Stimulated activated CD8-positive, alpha-beta memory T cell treated with anti-CD3 and anti-CD28 coated beads, Interleukin-4, amount 100 ng/mL, for 4 hours (primary cell): Measurements from ENCODE around the gene RPUSD1.
A peak's percentile ranks its signal among the peaks of the same experiment; 100 is the strongest.

ENCODE experiments used
- DNase-seq, 2 donors: peaks; one replicate each; pipeline ENCODE4 v3.0.0-alpha.2; 2020; ENCODE audit warnings: low read depth in 2 of 2, low spot score in 1 of 2

Gene RPUSD1

GRCh38 chr16:799948-800833, 12.0 kb upstream of the RPUSD1 start, which contains the start of gene GNG13:
Gene GNG13 (minus strand): TSS chr16:800734. CDS start chr16:799077, 1,657 bp downstream.
- no peak for DNase-seq

- no peak for DNase-seq
These were observed 11.1 kb upstream of the RPUSD1 start for GRCh38 chr16:799111-799947.

GRCh38 chr16:798666-799065, 10.5 kb upstream of the RPUSD1 start:
- DNase-seq, result no peak

GRCh38 chr16:797686-798085, 9.5 kb upstream of the RPUSD1 start:
- DNase-seq, result no peak

GRCh38 chr16:797120-797420, 8.9 kb upstream of the RPUSD1 start:
- no peak for DNase-seq

GRCh38 chr16:796296-797119, 8.3 kb upstream of the RPUSD1 start:
- DNase-seq, result no peak

GRCh38 chr16:795580-796229, 7.5 kb upstream of the RPUSD1 start:
- no peak for DNase-seq

GRCh38 chr16:794853-795466, 6.8 kb upstream of the RPUSD1 start:
- DNase-seq, result no peak

GRCh38 chr16:794091-794822, 6.1 kb upstream of the RPUSD1 start:
- no peak for DNase-seq

GRCh38 chr16:793414-793813, 5.2 kb upstream of the RPUSD1 start:
- DNase-seq, result no peak

GRCh38 chr16:792221-792995, 4.2 kb upstream of the RPUSD1 start:
- DNase-seq, result no peak

- DNase-seq, result no peak
These were observed 3.0 kb upstream of the RPUSD1 start for GRCh38 chr16:791131-791530.

GRCh38 chr16:790086-790485, 1.9 kb upstream of the RPUSD1 start:
- no peak for DNase-seq

- DNase-seq, result no peak
These were observed 1.1 kb upstream of the RPUSD1 start for GRCh38 chr16:789191-789850.

GRCh38 chr16:788399-789126, 382 bp upstream of the RPUSD1 start, which contains the start of gene CHTF18:
Gene CHTF18 (plus strand): TSS chr16:788620. CDS start chr16:788685, 65 bp downstream.
- peak; percentile 82 to 85 for DNase-seq

- DNase-seq, result no peak
These were observed 737 bp downstream of the RPUSD1 start for GRCh38 chr16:787321-787966.
